Camera-type eye (tissue), 1 donor: ENCODE measurements around the gene FUT7. TPM values are rescaled to one million over a fixed set of nuclear protein-coding genes. Genes with fewer than 3 reads are reported as not detected.

ENCODE experiments used
- total RNA-seq: library from RNA; depleted of rRNA; stranded (reverse); fragments of >200 nt; gene quantifications from one replicate; pipeline ENCODE4 v1.2.3, GENCODE V29; 2014

The FUT7 gene, protein sequence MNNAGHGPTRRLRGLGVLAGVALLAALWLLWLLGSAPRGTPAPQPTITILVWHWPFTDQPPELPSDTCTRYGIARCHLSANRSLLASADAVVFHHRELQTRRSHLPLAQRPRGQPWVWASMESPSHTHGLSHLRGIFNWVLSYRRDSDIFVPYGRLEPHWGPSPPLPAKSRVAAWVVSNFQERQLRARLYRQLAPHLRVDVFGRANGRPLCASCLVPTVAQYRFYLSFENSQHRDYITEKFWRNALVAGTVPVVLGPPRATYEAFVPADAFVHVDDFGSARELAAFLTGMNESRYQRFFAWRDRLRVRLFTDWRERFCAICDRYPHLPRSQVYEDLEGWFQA
- total RNA-seq = not detected

DNA sequence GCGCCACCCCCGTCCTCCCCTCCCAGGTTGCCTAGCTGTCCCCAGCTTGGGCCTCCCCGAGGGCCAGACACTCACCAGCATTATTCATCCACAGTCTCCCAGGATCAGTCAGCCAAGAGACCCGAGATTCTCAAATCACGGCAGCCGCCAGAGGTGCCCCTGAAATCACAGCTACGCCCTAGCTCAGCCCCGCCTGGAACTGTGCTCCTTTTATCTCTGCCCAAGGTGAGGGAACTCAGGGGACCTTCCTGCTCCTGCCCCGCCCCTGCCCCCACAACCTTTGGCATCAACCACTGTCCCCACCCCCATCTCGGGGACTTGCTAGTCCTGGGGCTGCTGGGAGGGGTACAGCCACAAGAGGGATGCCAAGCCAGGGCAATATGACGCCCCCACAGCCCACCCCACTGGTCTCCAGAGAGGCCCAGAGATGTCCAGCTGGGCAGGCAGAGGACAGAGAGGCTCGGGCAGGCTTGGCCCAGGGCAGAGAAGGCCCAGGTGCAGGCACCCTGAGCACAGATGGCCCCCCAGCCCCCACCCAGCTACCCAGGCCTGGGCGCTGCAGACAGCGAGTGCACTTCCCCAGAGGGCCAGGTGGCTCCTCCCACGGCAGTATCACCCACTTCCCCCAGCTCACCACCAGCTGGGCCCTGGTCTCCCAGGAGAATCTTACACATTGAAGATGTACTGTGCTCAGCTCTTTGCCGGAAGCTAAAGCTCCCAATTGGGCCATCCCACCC is at the start of gene FUT7:
FUT7 (minus strand) TSS at position 185 of the 737 bp plus-strand sequence; CDS start at position 88, 97 bp downstream.

DNA sequence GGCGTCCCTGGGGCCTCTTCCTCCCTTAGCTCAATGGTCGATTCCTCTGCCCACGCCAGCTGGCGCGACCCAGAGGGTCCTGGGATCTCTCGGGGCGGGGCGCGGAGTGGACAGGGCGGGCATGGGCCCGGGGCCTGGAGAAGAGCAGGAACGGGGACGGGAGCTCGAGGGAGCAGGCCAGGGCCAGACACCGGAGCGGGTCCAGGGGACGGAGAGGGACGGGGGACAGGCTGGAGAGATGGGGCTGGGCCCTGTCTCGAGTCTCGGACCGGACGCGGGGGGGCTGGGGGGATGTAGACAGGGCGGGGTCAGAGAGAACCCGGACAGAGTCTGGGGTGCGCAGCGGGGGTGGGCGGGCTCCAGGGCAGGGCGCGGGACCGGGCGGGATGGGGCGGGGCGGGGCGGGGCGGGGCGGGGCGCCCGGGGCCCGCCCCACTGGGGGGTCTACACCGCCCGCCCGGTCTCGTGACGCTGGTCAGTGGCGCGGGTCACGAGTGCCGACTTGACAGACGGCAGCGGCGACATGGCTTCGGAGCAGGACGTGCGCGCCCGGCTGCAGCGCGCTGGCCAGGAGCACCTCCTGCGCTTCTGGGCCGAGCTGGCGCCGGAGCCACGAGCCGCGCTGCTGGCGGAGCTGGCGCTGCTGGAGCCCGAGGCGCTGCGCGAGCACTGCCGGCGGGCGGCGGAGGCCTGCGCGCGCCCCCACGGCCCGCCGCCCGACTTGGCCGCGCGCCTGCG is 45.3 kb upstream of the FUT7 start, which contains the start of gene UAP1L1:
UAP1L1 (plus strand) TSS at position 508 of the 738 bp plus-strand sequence; CDS start at position 524, 16 bp downstream.

DNA sequence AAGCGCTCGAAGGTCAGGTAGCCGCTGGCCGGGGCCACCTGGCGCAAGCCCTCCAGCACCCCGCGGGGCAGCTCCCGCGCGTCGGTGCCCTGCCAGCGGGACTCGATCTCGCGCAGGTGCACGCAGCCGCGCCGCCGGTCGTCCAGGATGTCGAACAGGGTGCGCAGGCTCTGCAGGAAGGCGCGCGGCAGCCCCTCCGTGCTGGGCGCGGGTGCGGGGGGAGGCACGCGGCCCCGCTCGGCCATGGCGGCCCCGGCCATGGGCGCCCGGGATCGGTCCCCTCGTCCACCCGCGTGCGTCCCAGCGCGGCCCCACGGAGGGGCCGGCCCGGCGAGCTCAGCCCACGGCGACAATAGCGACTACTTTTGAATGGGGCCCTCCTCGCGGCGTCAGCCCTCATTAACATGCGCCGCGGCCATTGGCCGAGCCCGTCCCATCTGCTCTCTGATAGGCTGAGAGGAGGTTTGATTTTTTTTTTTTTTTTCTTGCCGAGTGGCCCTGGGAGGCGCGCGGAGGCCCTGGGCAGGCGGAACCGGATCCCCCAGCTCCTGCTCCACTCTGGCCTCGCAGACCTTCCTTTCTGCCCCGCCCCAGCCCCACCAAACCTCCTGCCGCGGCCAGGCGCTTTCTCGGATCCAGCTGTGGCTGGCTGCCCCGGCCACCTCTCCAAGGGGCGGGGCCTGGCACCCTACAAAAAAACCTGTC is 38.5 kb upstream of the FUT7 start, which contains the start of gene SAPCD2:
SAPCD2 (minus strand) TSS at position 357 of the 705 bp plus-strand sequence; CDS start at position 260, 97 bp downstream.

DNA sequence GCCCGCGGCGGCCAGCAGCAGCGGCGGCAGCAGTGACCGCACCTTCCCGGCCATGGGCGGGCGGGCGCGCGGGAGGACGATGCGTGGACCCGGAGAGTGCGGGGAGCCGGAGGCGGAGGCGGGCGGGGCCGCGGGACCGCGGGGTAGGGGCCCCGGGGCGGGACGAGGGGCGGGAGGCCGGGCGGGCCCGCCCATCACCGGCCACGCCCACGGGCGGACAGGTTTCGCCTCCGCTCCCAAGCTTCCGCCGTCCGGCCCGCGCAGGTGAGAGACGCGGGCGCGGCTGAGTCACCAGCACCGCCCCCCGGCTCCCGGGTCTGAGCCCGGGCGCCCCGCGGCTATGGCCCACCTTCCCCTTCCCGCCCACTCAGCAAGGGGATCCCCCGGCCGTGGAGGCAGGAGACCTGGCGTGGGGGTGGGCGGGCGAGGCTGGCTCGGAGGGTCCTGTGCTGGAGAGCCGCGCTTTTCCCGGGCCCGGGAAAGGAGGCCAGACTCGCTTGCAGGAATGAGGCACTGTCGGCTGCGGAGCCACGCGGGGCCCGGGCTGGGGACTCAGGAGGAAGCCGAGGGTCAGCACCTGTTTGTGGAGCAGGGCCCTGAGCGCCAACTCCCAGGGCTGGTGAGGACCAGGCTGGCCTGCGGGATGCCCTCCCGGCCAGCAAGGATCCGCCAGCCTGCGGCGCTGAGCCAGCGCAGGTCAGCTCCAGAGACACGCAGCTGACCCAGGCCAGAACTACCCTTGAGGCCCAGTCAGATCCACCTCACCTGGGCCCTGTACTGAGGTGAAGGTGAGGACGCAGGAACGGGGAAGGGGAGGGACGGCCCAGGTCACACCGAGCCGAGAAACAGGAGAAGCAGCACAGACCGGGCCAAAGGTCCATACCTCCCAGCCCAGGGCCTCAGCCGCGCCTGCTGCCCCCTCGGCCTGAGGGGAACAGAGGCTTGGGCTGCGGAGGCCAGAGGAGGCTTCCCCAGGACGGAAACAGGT is 22.4 kb upstream of the FUT7 start, which contains the start of gene ENTPD2:
ENTPD2 (minus strand) TSS at position 118 of the 988 bp plus-strand sequence; CDS start at position 54, 64 bp downstream.

GRCh38 chr9:137046088-137046787 is 14.3 kb upstream of the FUT7 start, which contains the start of gene NPDC1:
Gene NPDC1, minus strand, starts transcription at chr9:137046177. Its CDS starts 188 bp downstream, at chr9:137045989.

GRCh38 chr9:137027369-137028262 is 4.3 kb downstream of the FUT7 start, which contains the start of gene ABCA2:
Gene ABCA2, minus strand, starts transcription at chr9:137028237. Its CDS starts 97 bp downstream, at chr9:137028140.

GRCh38 chr9:136996361-136997292 is 35.3 kb downstream of the FUT7 start, which contains the start of gene CLIC3:
Gene CLIC3, minus strand, starts transcription at chr9:136996568. Its CDS starts 25 bp downstream, at chr9:136996543.

GRCh38 chr9:136991993-136992818 is 39.7 kb downstream of the FUT7 start, which contains the start of gene PAXX:
Gene PAXX, plus strand, starts transcription at chr9:136992422. Its CDS starts 22 bp downstream, at chr9:136992444.

DNA sequence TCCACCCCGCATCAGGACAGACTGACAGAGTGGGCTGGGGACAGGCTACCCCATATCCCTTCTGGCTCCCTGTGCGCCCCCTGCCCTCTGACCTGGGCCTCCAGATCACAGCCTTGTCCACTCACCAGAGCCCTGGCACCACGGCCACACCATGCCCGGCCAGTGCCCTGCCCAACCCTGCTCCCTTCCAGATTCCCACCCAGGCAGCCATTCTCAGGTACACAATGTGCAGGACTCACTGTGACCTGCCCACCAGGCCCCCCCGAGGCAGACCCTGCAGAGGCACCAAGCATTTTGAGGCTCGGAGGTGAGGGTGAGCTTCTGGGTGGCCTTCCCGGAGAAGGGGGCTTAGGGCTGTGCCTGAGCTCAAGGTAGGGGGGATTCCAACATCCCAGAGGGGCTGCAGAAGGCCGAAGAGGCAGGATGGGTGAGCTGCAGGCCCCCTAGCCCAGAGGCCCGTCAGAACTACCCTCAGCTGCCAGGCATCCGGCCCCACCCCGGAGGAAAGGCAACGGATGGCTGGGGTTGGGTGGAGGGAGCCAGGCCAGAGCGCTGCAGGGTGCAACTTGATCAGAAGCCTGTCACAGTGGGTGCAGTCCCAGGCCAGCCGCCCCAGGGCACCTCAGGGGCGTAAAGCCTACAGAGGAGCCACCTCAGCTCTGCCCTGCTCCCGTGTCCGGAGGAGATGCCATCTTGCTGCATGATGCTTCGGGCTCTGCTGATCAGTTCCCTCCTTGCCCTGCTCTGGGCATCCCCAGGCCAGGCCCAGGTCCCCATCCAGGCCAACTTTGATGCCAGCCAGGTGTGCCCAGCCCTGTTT is 49.4 kb downstream of the FUT7 start, which contains the start of gene LCNL1:
LCNL1 (plus strand) TSS at position 762 of the 820 bp plus-strand sequence. CDS start 594 bp downstream, outside the sequence.

Other genes with a start within 250 kb of the FUT7 start
- gene TMEM141, start 240.7 kb downstream of the FUT7 start, total RNA-seq = 31.1 TPM
- gene CCDC183, start 235.8 kb downstream of the FUT7 start, total RNA-seq = 2.0 TPM
- 38.6 TPM for gene RABL6, start 224.1 kb downstream of the FUT7 start, total RNA-seq
- gene AJM1, start 189.6 kb downstream of the FUT7 start, total RNA-seq = 2.0 TPM
- 55.5 TPM for gene PHPT1, start 182.7 kb downstream of the FUT7 start, total RNA-seq
- 8.2 TPM for gene MAMDC4, start 179.7 kb downstream of the FUT7 start, total RNA-seq
- 222 TPM for gene EDF1, start 165.8 kb downstream of the FUT7 start, total RNA-seq
- 15.9 TPM for gene TRAF2, start 145.6 kb downstream of the FUT7 start, total RNA-seq
- 101 TPM for gene FBXW5, start 87.3 kb downstream of the FUT7 start, total RNA-seq
- not detected for gene C8G, start 86.8 kb downstream of the FUT7 start, total RNA-seq
- 2.9 TPM for gene LCN12, start 79.8 kb downstream of the FUT7 start, total RNA-seq
- 230 TPM for gene PTGDS, start 54.6 kb downstream of the FUT7 start, total RNA-seq
- gene LCNL1, start 49.1 kb downstream of the FUT7 start, total RNA-seq = 1.2 TPM
- gene PAXX, start 39.7 kb downstream of the FUT7 start, total RNA-seq = 25.7 TPM
- 1.1 TPM for gene CLIC3, start 35.5 kb downstream of the FUT7 start, total RNA-seq
- 49.9 TPM for gene ABCA2, start 3.9 kb downstream of the FUT7 start, total RNA-seq
- 56.4 TPM for gene NPDC1, start 14.1 kb upstream of the FUT7 start, total RNA-seq
- 7.0 TPM for gene ENTPD2, start 22.0 kb upstream of the FUT7 start, total RNA-seq
- 4.3 TPM for gene SAPCD2, start 38.5 kb upstream of the FUT7 start, total RNA-seq
- 8.5 TPM for gene UAP1L1, start 45.4 kb upstream of the FUT7 start, total RNA-seq
- 59.0 TPM for gene MAN1B1, start 54.9 kb upstream of the FUT7 start, total RNA-seq
- gene DPP7, start 82.6 kb upstream of the FUT7 start, total RNA-seq = 37.5 TPM
- gene GRIN1, start 107.1 kb upstream of the FUT7 start, total RNA-seq = 12.7 TPM
- gene LRRC26, start 138.0 kb upstream of the FUT7 start, total RNA-seq = 1.7 TPM
- gene TMEM210, start 140.0 kb upstream of the FUT7 start, total RNA-seq = not detected
- gene ANAPC2, start 156.5 kb upstream of the FUT7 start, total RNA-seq = 42.9 TPM
- gene SSNA1, start 156.6 kb upstream of the FUT7 start, total RNA-seq = 51.1 TPM
- 11.3 TPM for gene TPRN, start 168.7 kb upstream of the FUT7 start, total RNA-seq
- gene TMEM203, start 173.6 kb upstream of the FUT7 start, total RNA-seq = 34.2 TPM
- 10.3 TPM for gene NDOR1, start 173.6 kb upstream of the FUT7 start, total RNA-seq
- 2.7 TPM for gene RNF208, start 190.2 kb upstream of the FUT7 start, total RNA-seq
- 0.60 TPM for gene CYSRT1, start 193.1 kb upstream of the FUT7 start, total RNA-seq
- not detected for gene RNF224, start 195.4 kb upstream of the FUT7 start, total RNA-seq
- gene SLC34A3, start 198.8 kb upstream of the FUT7 start, total RNA-seq = not detected
- gene TUBB4B, start 209.2 kb upstream of the FUT7 start, total RNA-seq = 374 TPM
- gene STPG3, start 219.2 kb upstream of the FUT7 start, total RNA-seq = not detected
- 39.1 TPM for gene NELFB, start 223.2 kb upstream of the FUT7 start, total RNA-seq
- gene TOR4A, start 245.6 kb upstream of the FUT7 start, total RNA-seq = 3.7 TPM